ENCODE results near the gene MBD3. TPM values are rescaled to one million over a fixed set of nuclear protein-coding genes. Genes with fewer than 3 reads are reported as not detected.

The MBD3 gene
- total and polyA plus RNA-seq, 2 donors (not counting 1 experiment from before 2014, with no cell fraction given) = 19.8 to 85.2 TPM

- no peaks in the 10 kb centered on the region for H4K20me1 ChIP-seq (ENCODE audit: control insufficient read depth, extremely low read depth, insufficient read depth, low read length)
- peaks cover 39% of the 10 kb centered on the region for H3K36me3 ChIP-seq (ENCODE audit: control insufficient read depth, insufficient read depth, low read length)
- H3K4me2 ChIP-seq (ENCODE audit: extremely low read depth, insufficient read depth, low read length) = no peak overlapping the region
- H3K27ac ChIP-seq (ENCODE audit: insufficient read depth, low read length) = no peak overlapping the region
- peaks cover 12% of the 10 kb centered on the region for H3K79me2 ChIP-seq (ENCODE audit: control insufficient read depth, insufficient read depth, low read length)
- DNase-seq (ENCODE audit: low read depth in 2 of 2) = no peak
- no peaks in the 10 kb centered on the region for H3K27me3 ChIP-seq (ENCODE audit: control insufficient read depth, insufficient read depth, low read length)
- TF ChIP-seq CTCF (conservative IDR thresholded peaks at IDR 0.05 in 1 of 2, IDR thresholded peaks at IDR 0.05 in 1 of 2; ENCODE audit: low read depth in 1 of 2, low read length in 2 of 2) (no peak), EZH2 (IDR thresholded peaks at IDR 0.05; ENCODE audit: low read length, missing control alignments) (no peak)
- H3K4me3 ChIP-seq (replicated peaks in 1 of 4; ENCODE audit: control extremely low read depth in 1 of 4, insufficient read depth in 1 of 4, low read depth in 3 of 4, low read length in 4 of 4) = no peak overlapping the region
- H3K9me3 ChIP-seq (ENCODE audit: control insufficient read depth, insufficient read depth, low read depth, low read length) = no peaks in the 10 kb centered on the region
- H3K4me1 ChIP-seq (ENCODE audit: control insufficient read depth, extremely low read depth, insufficient read depth, low read length) = no peaks in the 10 kb centered on the region
- no peak overlapping the region for H2AFZ ChIP-seq (ENCODE audit: low read length)
- no peak overlapping the region for H3K9ac ChIP-seq (ENCODE audit: insufficient read depth, low read length)
Observed at GRCh38 chr19:1580957-1581356, 11.7 kb downstream of the MBD3 start.

- Histone ChIP-seq H2AFZ (ENCODE audit: low read length) (no peak overlapping the region), H3K4me3 (replicated peaks in 1 of 4; ENCODE audit: control extremely low read depth in 1 of 4, insufficient read depth in 1 of 4, low read depth in 3 of 4, low read length in 4 of 4) (no peak overlapping the region), H3K4me1 (ENCODE audit: control insufficient read depth, extremely low read depth, insufficient read depth, low read length) (no peaks in the 10 kb centered on the region), H3K79me2 (ENCODE audit: control insufficient read depth, insufficient read depth, low read length) (peaks cover 6% of the 10 kb centered on the region), H4K20me1 (ENCODE audit: control insufficient read depth, extremely low read depth, insufficient read depth, low read length) (no peaks in the 10 kb centered on the region), H3K4me2 (ENCODE audit: extremely low read depth, insufficient read depth, low read length) (no peak overlapping the region), H3K9me3 (ENCODE audit: control insufficient read depth, insufficient read depth, low read depth, low read length) (no peaks in the 10 kb centered on the region), H3K27ac (ENCODE audit: insufficient read depth, low read length) (no peak overlapping the region), H3K36me3 (ENCODE audit: control insufficient read depth, insufficient read depth, low read length) (peaks cover 36% of the 10 kb centered on the region), H3K9ac (ENCODE audit: insufficient read depth, low read length) (no peak overlapping the region), H3K27me3 (ENCODE audit: control insufficient read depth, insufficient read depth, low read length) (no peaks in the 10 kb centered on the region)
- DNase-seq (ENCODE audit: low read depth in 2 of 2) = no peak
- TF ChIP-seq EZH2 (IDR thresholded peaks at IDR 0.05; ENCODE audit: low read length, missing control alignments) = no peak
- no peak for TF ChIP-seq CTCF (conservative IDR thresholded peaks at IDR 0.05 in 1 of 2, IDR thresholded peaks at IDR 0.05 in 1 of 2; ENCODE audit: low read depth in 1 of 2, low read length in 2 of 2)
Observed at GRCh38 chr19:1580382-1580781, 12.3 kb downstream of the MBD3 start.

GRCh38 chr19:1579222-1579621 lies 13.4 kb downstream of the MBD3 start:
- TF ChIP-seq CTCF (conservative IDR thresholded peaks at IDR 0.05 in 1 of 2, IDR thresholded peaks at IDR 0.05 in 1 of 2; ENCODE audit: low read depth in 1 of 2, low read length in 2 of 2) (no peak), EZH2 (IDR thresholded peaks at IDR 0.05; ENCODE audit: low read length, missing control alignments) (no peak)
- Histone ChIP-seq H3K27me3 (ENCODE audit: control insufficient read depth, insufficient read depth, low read length) (no peaks in the 10 kb centered on the region), H3K27ac (ENCODE audit: insufficient read depth, low read length) (no peak overlapping the region), H2AFZ (ENCODE audit: low read length) (no peak overlapping the region), H3K79me2 (ENCODE audit: control insufficient read depth, insufficient read depth, low read length) (no peaks in the 10 kb centered on the region), H3K9ac (ENCODE audit: insufficient read depth, low read length) (no peak overlapping the region), H3K4me1 (ENCODE audit: control insufficient read depth, extremely low read depth, insufficient read depth, low read length) (no peaks in the 10 kb centered on the region), H3K4me2 (ENCODE audit: extremely low read depth, insufficient read depth, low read length) (no peak overlapping the region), H3K36me3 (ENCODE audit: control insufficient read depth, insufficient read depth, low read length) (peaks cover 30% of the 10 kb centered on the region), H3K4me3 (replicated peaks in 1 of 4; ENCODE audit: control extremely low read depth in 1 of 4, insufficient read depth in 1 of 4, low read depth in 3 of 4, low read length in 4 of 4) (no peak overlapping the region), H4K20me1 (ENCODE audit: control insufficient read depth, extremely low read depth, insufficient read depth, low read length) (no peaks in the 10 kb centered on the region), H3K9me3 (ENCODE audit: control insufficient read depth, insufficient read depth, low read depth, low read length) (no peaks in the 10 kb centered on the region)
- no peak for DNase-seq (ENCODE audit: low read depth in 2 of 2)

Data from fibroblast of lung (primary cell).